HUES64 (cell line): Measurements from ENCODE around the gene PHLDA3.

Experiments
- H3K27ac ChIP-seq: 2 replicates; pipeline ENCODE4 v1.7.0; 2013; ENCODE audit warnings: low read depth, low read length, inconsistent platforms
- H3K27me3 ChIP-seq: 2 replicates; pipeline ENCODE4 v1.6.1; 2013; ENCODE audit warnings: mild to moderate bottlenecking, low read length; ENCODE audit not compliant: insufficient read depth
- H3K36me3 ChIP-seq: 2 replicates; pipeline ENCODE4 v1.6.1; 2013; ENCODE audit warnings: mild to moderate bottlenecking, low read length; ENCODE audit not compliant: insufficient read depth
- H3K4me1 ChIP-seq: 2 replicates; pipeline ENCODE4 v1.6.1; 2013; ENCODE audit warnings: mild to moderate bottlenecking, low read length, moderate library complexity; ENCODE audit not compliant: insufficient read depth
- H3K4me3 ChIP-seq: 2 replicates; pipeline ENCODE4 v1.5.1; 2013; ENCODE audit warnings: mild to moderate bottlenecking, low read length, moderate library complexity
- H3K9ac ChIP-seq: 2 replicates; pipeline ENCODE4 v1.6.1; 2013; ENCODE audit warnings: mild to moderate bottlenecking, low read depth, low read length
- H3K9me3 ChIP-seq: 2 replicates; pipeline ENCODE4 v1.6.1; 2013; ENCODE audit warnings: low read depth, low read length; ENCODE audit not compliant: insufficient read depth
- WGBS: fragments of 150-250, 120-280 bp; methylation state at CpG from one replicate; pipeline ENCODE4 v1.1.7; 2013; ENCODE audit warnings: missing lambda C conversion rate; 5-methylcytosine and 5-hydroxymethylcytosine counted together

Gene PHLDA3

GRCh38 chr1:201423655-201424054 lies 45.3 kb downstream of the PHLDA3 start:
- 94% methylated on average over 6 of the region's 6 CpGs for WGBS
- Histone ChIP-seq H3K4me3 (no peak overlapping the region), H3K36me3 (no peaks in the 10 kb centered on the region), H3K4me1 (no peaks in the 10 kb centered on the region), H3K9me3 (no peaks in the 10 kb centered on the region), H3K27ac (no peak overlapping the region), H3K27me3 (no peaks in the 10 kb centered on the region), H3K9ac (no peak overlapping the region)

- H3K9me3 ChIP-seq = no peaks in the 10 kb centered on the region
- no peaks in the 10 kb centered on the region for H3K27me3 ChIP-seq
- no peak overlapping the region for H3K9ac ChIP-seq
- H3K4me3 ChIP-seq = no peak overlapping the region
- H3K36me3 ChIP-seq = no peaks in the 10 kb centered on the region
- 92% methylated on average over 5 of the region's 6 CpGs for WGBS
- H3K4me1 ChIP-seq = no peaks in the 10 kb centered on the region
- H3K27ac ChIP-seq = no peak overlapping the region
Measured at GRCh38 chr1:201422436-201423030, 46.5 kb downstream of the PHLDA3 start.

GRCh38 chr1:201422026-201422425 lies 47.0 kb downstream of the PHLDA3 start:
- no peak overlapping the region for H3K9ac ChIP-seq

GRCh38 chr1:201421041-201421440 lies 47.9 kb downstream of the PHLDA3 start:
- Histone ChIP-seq H3K4me3 (no peak overlapping the region), H3K36me3 (no peaks in the 10 kb centered on the region), H3K27me3 (no peaks in the 10 kb centered on the region), H3K9me3 (no peaks in the 10 kb centered on the region), H3K9ac (no peak overlapping the region), H3K27ac (no peak overlapping the region), H3K4me1 (no peaks in the 10 kb centered on the region)
- 75% methylated on average over 8 of the region's 8 CpGs for WGBS

More at GRCh38 chr1:201422026-201422425, 47.0 kb downstream of the PHLDA3 start:
- Histone ChIP-seq H3K4me1 (no peaks in the 10 kb centered on the region), H3K4me3 (no peak overlapping the region), H3K36me3 (no peaks in the 10 kb centered on the region), H3K9me3 (no peaks in the 10 kb centered on the region), H3K27ac (no peak overlapping the region), H3K27me3 (no peaks in the 10 kb centered on the region)
- WGBS = 78% methylated on average over 3 of the region's 3 CpGs

- Histone ChIP-seq H3K27me3 (no peaks in the 10 kb centered on the region), H3K27ac (no peak overlapping the region), H3K9ac (no peak overlapping the region), H3K4me3 (no peak overlapping the region), H3K36me3 (no peaks in the 10 kb centered on the region), H3K9me3 (no peaks in the 10 kb centered on the region), H3K4me1 (no peaks in the 10 kb centered on the region)
- WGBS = 91% methylated on average over 7 of the region's 7 CpGs
Measured at GRCh38 chr1:201420608-201421002, 48.4 kb downstream of the PHLDA3 start.

GRCh38 chr1:201419746-201420607 lies 49.0 kb downstream of the PHLDA3 start:
- H3K4me1 ChIP-seq = no peaks in the 10 kb centered on the region
- no peak overlapping the region for H3K9ac ChIP-seq
- 84% methylated on average over 12 of the region's 12 CpGs for WGBS
- no peaks in the 10 kb centered on the region for H3K36me3 ChIP-seq
- H3K9me3 ChIP-seq = peaks cover under 1% of the 10 kb centered on the region; the same call in 1 of the 2 replicates
- no peaks in the 10 kb centered on the region for H3K27me3 ChIP-seq
- H3K4me3 ChIP-seq = no peak overlapping the region
- H3K27ac ChIP-seq = no peak overlapping the region

GRCh38 chr1:201419256-201419655 lies 49.7 kb downstream of the PHLDA3 start:
- H3K9ac ChIP-seq = no peak overlapping the region
- H3K9me3 ChIP-seq = peaks cover 2% of the 10 kb centered on the region; the same call in 1 of the 2 replicates
- H3K4me1 ChIP-seq = no peaks in the 10 kb centered on the region
- H3K27ac ChIP-seq = no peak overlapping the region
- no peak overlapping the region for H3K4me3 ChIP-seq
- no peaks in the 10 kb centered on the region for H3K36me3 ChIP-seq
- no peaks in the 10 kb centered on the region for H3K27me3 ChIP-seq
- 93% methylated on average over 4 of the region's 4 CpGs for whole genome bisulfite sequencing

GRCh38 chr1:201418461-201418860 lies 50.5 kb downstream of the PHLDA3 start:
- Histone ChIP-seq H3K27me3 (no peaks in the 10 kb centered on the region), H3K4me1 (no peaks in the 10 kb centered on the region), H3K36me3 (no peaks in the 10 kb centered on the region), H3K4me3 (no peak overlapping the region), H3K9ac (no peak overlapping the region), H3K9me3 (peaks cover 2% of the 10 kb centered on the region; the same call in 1 of the 2 replicates), H3K27ac (no peak overlapping the region)
- 100% methylated on average over 3 of the region's 3 CpGs for WGBS
